HG03025 (cell line): ENCODE results near the gene CALR3.
"Not testable (repeated sequence)": the region's sequence is repeated elsewhere in the genome, so short reads cannot be mapped to it uniquely, and the experiment has no call there.

Experiments used
- ATAC-seq: cut with Tn5 transposase; IDR thresholded peaks from one replicate; pipeline ENCODE4 v1.9.1; 2021; ENCODE audit warnings: mild to moderate bottlenecking, moderate library complexity; ENCODE audit not compliant: unreplicated experiment, low FRiP score

Gene CALR3

DNA sequence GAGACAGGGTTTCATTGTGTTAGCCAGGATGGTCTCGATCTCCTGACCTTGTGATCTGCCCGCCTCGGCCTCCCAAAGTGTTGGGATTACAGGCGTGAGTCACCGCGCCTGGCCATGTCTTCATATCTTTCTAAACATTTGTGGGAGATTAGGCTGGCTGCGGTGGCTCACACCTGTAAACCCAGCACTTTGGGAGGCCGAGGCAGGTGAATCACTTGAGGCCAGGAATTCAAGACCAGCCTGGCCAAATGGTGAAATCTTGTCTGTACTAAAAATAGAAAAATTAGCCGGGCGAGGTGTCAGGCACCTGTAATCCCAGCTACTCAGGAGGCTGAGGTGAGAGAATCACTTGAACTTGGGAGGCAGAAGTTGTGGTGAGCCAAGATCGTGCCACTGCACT lies 10.2 kb upstream of the CALR3 start:
- ATAC-seq, result not testable (repeated sequence)

DNA sequence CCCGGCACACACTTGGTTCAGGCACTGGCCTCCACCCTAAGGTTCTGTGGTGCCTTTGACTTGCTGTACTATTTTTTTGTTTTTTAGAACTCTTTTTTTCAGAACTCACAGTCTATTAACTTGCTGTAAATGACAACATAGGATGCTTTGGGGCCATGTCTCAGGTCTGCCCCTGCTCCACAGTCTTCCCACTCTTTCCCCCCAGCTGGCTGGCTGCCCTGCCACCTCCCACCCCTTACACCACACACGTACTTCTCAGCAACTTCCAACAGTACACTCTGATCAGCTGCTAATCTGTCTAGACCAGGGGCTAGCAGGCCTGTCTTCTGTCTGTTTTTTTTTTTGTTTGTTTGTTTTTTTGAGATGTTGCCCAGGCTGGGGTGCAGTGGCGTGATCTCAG lies 8.3 kb upstream of the CALR3 start:
- no peak for ATAC-seq

DNA sequence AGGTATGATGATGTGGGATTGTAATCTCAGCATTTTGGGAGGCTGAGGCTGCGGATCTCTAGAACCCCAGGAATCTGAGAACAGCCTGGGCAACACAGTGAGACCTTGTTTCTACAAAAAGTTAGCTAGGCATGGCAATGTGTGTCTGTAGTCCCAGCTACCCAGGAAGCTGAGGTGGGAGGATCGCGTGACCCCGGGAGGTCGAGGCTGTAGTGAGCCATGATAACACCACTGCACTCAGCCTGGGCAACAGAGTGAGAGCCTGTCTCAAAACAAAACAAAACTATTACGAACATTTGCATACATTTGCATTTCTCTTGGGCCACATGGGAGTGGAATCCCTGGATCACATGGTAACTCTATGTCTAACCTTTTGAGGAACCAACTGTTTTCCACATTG lies 1.9 kb upstream of the CALR3 start:
- no peak for ATAC-seq

DNA sequence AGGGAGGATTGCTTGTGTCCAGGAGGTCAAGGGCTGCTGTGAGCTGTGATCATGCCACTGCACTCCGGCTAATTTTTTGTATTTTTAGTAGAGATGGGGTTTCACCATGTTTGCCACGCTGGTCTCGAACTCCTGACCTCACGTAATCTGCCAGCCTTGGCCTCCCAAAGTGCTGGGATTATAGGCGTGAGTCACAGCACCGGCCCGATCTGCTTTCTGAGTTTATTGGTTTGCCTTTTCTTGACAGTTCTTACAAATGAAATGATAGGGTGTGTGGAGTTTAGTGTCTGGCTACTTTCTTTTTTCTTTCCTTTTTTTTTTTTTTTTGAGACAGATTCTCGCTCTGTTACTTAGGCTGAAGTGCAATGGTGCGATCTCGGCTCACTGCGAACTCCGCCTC lies 1.1 kb upstream of the CALR3 start:
- no peak for ATAC-seq

DNA sequence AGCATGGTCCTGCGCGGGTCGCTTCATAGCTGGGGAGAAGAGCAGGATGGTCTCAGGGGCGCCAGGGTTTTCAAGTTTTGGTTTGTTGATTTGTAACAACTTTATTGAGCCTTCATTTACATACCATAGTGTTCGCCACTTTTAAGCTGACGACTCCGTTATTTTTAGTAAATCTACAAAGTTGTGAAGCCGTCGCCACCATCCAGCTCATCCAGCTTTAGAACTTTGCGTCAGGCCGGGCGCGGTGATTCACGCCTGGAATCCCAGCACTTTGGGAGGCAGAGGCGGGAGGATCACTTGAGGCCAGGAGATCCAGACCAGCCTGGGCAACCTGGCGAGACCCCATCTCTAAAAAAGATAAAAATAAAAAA lies 631 bp upstream of the CALR3 start:
- no peak for ATAC-seq

DNA sequence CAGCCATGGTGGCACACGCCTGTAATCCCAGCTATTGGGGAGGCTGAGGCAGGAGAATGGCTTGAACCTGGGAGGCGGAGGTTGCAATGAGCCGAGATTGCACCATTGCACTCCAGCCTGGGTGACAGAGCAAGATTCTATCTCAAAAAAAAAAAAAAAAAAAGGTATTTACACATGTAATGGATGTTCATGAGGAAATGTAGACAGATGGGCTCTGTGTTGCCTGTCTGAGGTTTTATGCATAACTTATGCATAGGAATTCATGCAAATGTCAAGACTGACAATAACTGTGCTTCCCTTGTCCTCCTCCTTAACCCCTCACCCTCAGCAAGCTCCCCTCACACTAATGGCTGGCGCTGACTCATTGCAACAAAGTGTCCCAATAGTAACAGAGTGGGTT lies 9.5 kb downstream of the CALR3 start:
- ATAC-seq, result not testable (repeated sequence)

DNA sequence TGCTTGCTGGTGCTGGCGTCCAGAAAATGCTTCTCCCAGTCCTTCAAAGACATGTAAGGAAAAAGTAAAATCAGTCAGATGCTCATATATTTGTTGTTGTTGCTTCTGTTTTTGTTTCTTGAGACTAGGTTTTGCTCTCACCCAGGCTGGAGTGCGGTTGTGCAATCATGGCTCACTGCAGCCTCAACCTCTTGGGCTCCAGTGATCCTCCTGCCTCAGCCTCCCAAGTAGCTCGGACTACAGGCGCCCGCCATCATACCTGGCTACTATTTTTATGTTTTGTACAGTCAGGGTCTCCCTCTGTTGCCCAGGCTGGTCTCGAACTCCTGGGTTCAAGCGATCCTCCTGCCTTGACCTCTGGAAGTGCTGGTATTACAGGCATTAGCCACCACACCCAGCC lies 13.2 kb downstream of the CALR3 start:
- ATAC-seq, result no peak

DNA sequence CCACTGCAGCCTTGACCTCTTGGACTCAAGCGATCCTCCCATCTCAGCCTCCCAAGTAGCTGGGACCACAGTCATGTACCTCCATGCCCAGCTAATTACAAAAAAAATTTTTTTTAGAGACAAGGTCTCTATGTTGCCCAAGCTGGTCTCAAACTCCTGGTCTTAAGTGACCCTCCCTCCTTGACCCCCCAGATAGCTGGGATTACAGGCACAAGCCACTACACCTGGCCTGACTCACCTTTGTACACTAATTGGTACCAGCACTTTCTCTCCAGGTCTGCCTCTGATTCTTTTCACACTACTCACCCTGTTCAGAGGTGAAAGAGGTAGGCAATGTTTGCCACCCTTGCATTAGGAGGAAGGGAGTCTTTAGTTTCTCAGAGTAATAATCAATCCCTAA lies 18.7 kb downstream of the CALR3 start:
- ATAC-seq, result no peak

DNA sequence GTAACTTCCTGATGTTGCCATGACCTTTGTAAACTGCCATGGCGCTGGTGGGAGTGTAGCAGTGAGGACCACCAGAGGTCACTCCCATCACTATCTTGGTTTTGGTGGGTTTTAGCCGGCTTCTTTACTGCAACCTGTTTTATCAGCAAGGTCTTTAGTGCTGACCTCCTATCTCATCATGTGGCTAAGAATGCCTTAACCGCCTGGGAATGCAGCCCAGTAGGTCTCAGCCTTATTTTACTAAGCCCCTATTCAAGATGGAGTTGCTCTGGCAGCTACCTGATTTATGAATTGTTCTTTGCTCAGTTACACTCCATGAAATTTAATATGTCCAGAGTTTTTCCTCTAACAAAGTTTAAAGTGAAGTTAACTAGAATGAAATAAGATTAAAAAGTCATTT lies 19.6 kb downstream of the CALR3 start:
- no peak for ATAC-seq

DNA sequence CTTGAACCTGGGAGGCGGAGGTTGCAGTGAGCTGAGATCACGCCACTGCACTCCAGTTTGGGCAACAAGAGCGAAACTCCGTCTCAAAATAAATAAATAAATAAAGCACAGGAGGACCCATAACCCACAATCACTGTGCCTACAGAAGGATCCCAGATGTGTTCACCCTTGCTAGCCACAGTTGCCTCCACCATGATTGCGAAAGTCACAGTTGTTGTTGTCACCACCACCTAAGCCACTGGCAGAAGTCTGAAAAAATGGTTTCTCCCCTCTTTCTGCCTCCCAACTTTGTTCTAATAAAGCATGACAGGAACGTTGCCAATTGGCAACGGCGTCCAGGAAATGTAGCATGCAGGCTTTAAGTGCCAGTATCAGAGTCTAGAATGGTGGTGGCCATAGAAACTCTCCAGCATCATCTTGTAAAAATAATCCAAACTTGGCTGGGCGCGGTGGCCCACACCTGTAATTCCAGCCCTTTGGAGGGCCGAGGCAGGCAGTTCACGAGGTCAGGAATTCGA lies 22.0 kb downstream of the CALR3 start:
- no peak for ATAC-seq

DNA sequence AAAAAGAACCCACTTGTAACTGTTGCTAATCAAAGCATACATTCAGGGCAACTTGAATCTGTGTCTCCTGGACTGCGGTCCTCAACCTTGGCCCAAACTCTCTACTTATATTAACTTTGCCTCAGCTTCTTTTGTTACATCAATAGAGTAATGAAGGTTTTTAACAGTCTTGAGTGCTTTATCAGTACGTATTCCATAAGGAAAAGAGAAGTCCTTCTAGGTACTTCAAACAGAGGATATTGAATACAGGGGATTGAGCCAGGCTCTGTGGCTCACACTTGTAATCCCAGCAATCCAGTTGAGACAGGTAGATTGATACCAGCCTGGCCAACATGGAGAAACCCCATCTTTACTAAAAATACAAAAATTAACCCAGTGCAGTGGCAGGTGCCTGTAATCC lies 23.0 kb downstream of the CALR3 start:
- ATAC-seq, result no peak

DNA sequence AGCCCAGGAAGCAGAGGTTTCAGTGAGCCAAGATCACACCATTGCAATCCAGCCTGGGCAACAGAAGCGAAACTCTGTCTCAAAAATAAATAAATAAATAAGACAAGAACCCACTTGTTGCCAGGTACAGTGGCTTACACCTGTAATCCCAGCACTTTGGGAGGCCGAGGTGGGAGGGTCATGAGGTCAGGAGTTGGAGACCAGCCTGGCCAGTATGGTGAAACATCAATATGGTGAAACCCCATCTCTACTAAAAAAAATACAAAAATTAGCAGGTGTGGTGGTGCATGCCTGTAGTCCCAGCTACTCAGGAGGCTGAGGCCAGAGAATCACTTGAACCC lies 23.4 kb downstream of the CALR3 start:
- ATAC-seq, result not testable (repeated sequence)

DNA sequence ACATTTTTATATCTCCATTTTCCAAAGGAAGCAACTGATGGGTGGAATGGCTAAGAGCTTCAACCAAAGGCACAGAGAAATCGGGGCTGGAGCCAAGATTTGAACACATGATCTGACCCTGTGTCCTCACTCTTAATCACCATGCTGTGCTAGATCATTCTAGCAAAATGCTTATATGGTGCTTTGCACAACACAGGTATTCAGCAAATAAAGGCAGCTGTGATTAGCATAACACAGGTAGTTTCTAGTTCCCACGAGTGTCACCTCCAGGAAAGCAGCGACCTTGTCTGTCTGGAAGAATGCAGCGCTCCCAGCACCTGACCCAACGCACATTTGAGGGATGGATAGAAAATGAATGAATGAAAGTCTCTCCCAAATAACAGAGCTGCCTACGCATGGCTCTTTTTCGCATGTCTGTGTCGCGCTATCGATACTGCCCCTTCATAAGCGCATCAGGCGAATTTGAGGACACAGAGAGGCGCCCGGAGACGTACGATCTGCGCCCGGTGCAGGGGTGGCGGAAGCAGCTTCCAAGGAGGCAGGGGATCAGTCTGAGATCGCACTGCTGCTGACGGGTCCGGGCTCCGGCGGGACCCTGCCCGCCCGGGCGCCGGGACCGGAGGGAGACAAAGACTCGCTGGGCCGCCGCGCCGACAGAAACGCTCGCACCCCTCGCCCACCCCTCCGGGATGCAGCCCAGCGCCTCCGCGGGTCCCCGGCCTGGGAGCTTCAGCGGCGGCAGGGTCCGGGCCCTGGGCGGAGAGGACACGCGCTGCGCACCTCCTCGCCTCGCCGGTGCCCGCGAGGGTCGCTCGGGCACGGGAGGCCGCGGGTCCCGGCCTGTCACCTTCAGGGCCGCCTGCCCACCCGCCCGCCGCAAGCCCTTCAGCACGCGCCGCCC lies 24.8 kb downstream of the CALR3 start:
- ATAC-seq, result peak; percentile 15

DNA sequence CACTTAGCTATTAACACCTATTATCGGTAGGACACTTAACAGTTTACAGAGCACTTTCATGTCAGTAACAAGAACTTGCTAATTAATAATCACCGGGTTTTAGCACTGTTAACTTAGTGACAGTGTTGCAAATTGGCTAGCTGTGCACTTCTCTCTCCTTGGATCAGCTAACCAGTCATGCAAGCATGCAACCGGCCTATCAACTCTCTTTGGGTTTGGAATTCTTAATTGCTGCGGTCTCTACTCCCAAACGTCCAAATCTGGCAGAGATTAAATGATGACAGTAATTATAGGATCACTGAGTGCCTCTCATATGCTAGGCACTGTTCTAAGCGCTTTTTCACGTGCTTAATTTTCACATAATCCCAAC lies 25.4 kb downstream of the CALR3 start:
- ATAC-seq, result no peak

DNA sequence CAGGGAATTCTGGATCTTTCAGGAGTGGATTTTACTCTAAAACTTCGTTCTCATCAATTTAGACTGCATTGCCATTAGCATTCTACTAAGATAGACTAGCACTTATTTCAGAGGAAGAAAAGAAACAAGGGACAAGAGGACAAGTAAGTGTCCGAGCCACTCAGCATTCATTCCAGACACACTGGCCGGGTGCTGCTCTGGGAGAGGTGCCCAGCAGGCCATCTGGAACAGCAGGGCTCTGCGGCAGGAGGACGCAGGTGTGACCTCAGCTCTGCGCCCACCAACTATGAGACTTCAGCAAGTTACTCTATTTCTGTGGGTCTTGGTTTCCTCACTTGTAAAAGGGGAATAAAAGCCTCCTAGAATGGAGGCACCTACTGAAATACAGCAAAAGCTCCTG lies 28.4 kb downstream of the CALR3 start:
- ATAC-seq, result no peak

DNA sequence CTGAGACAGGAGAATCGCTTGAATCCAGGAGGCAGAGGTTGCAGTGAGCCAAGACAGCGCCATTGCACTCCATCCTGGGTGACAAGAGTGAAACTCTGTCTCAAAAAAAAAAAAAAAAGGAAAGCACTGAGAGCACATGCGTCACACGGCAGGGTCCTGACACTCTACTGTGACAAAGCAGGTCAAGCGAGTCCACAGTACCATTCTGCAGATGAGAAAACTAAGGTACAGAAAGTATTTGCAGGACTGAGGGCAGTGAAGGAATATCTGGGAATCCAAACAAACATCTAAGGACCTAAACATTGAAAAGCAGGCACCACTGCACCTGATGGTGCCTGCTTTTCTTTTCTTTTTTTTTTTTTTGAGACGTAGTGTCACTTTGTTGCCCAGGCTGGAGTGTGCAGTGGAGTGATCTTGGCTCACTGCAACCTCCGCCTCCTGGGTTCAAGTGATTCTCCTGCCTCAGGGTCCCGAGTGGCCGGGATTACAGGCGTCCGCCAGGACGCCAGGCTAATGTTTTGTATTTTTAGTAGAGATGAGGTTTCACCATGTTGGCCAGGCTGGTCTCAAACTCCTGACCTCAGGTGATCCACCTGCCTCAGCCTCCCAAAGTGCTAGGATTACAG lies 29.1 kb downstream of the CALR3 start:
- not testable (repeated sequence) for ATAC-seq

DNA sequence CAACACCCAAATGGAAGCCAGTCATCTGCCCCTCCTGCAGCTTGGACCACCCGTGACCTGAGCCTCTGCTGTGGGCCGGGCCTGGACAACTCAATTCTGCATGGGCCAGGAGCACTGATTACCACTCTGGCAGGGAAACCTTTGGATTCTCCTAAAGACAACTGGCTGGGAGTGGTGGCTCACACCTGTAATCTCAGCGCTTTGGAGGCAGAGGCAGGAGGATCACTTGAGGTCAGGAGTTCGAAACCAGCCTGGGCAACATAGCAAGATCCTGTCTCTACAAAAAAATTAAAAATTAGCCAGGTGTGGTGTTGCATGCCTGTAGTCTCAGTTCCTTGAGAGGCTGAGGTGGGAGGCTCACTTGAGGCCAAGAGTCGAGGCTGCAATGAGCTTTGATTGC lies 30.7 kb downstream of the CALR3 start:
- no peak for ATAC-seq

DNA sequence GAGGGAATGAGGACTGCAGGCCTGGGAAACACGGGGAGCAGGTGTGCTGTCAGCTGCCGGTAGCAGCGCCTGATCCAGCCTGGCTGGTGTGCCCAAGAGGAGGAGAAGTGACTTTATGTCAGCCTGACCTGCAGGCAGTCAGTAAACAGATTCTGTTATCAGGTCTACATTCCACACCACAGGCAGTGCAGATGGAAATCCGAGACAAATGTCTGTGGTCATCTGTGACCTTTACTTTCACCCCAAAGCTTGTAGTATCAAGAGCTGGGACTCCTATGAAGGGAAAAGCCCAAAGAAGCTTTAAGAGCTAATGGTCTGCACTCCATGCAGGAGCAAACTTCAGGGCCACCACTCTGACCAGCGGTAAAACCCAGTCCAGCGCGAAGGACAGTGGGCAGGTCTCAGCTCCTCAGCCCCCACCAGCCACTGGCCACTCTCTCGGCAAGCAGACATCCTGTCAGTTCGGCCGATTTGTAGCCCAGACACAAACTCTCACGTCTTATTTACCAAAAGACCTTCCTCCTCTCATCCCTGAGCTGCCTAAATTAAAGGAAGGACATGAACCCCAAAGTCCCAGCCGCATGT lies 31.9 kb downstream of the CALR3 start:
- ATAC-seq, result no peak

DNA sequence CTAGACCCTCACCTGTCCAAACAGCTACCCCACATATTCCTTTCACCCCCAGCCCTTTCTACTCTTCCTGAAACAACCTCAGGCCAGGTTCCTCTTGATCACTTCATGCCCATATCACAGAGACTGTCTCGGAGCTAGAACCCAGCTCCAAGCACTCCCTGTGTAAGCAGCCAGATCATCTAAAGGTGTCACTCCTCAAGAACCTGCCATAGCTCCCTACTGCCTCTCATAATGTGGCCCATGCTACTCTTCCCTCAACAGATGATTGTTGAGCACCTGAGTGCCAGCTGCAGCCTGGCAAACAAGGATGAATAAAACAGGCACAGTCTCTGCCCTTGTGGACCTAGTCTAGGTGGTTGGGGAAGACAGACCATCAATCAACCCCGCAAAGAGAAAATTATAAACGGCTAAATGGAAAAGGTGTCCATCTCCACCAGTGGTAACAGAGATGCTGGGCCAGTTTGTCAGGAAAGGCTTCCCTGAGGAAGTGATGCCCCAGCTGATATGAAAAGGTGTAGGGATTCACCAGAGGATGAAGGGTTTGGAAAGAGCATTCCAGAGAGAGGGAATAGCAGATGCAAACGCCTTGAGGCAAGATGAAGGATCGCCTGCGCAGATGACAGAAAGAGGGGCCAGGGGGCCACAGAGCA lies 32.5 kb downstream of the CALR3 start:
- no peak for ATAC-seq

DNA sequence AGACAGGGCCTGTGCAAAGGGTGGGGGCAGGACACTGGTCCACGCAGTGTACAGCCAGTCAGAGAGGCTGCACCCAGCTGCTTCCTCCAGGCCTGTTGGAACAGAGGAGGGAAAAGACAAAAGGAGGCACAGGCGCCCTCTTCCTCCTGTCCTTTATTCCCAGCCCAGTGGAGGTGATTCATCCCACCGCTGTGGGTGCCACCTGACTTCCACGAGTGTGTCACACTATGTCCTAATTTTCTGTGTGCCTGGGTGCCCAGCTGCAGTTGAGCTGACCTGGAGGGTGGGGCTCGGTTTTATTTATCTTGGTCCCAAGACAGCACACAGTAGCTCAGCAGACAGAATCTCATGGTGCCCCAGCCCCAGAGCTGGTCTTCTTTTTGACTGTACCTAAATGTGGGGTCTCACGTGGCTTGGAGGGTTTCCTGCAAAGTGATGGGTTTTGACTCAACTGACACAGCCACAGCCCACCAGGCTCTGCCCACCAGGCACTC lies 33.2 kb downstream of the CALR3 start:
- no peak for ATAC-seq

DNA sequence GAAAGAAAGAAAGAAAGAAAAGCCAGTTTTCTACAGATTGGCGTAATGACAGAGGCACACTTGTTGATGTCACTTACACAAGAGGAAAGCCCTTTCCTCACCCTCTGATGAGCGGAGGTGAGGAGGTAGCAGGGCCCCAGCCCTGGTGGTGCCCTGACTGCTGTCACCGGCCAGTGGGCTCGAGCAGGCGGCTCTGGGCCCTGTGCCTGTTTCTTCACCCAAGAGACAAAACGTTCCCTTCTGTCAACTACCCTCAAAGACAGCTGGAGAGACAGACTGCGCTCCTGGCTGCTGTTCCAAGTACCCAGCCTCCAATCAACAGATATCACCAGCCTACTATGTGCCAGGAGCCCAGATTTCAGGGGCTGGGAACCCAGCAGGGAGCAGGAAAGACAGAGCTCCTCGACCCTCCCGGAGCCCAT lies 34.3 kb downstream of the CALR3 start:
- ATAC-seq, result no peak
